Subcutaneous adipose tissue (tissue), 4 donors: ENCODE results near the gene P2RX5. TPM values are rescaled to one million over a fixed set of nuclear protein-coding genes. Genes with fewer than 3 reads are reported as not detected.

Experiments
- total RNA-seq, 4 donors: library from RNA; depleted of rRNA; stranded (reverse); fragments of >200 nt; gene quantifications; one replicate each; pipeline ENCODE4 v1.1.0, GENCODE V29; 2016
- TF ChIP-seq, protein P1 (sequence below): fragments of 450-650 bp; IDR thresholded peaks from one replicate; pipeline ENCODE4 v1.5.1; 2016; ENCODE audit warnings: low read depth, mild to moderate bottlenecking, control low read depth, antibody characterized with exemption, moderate library complexity

The P2RX5 gene, protein sequence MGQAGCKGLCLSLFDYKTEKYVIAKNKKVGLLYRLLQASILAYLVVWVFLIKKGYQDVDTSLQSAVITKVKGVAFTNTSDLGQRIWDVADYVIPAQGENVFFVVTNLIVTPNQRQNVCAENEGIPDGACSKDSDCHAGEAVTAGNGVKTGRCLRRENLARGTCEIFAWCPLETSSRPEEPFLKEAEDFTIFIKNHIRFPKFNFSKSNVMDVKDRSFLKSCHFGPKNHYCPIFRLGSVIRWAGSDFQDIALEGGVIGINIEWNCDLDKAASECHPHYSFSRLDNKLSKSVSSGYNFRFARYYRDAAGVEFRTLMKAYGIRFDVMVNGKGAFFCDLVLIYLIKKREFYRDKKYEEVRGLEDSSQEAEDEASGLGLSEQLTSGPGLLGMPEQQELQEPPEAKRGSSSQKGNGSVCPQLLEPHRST
- under 1 TPM in 1 of 4 donors, not detected in 3; 0.68 TPM for total RNA-seq

DNA sequence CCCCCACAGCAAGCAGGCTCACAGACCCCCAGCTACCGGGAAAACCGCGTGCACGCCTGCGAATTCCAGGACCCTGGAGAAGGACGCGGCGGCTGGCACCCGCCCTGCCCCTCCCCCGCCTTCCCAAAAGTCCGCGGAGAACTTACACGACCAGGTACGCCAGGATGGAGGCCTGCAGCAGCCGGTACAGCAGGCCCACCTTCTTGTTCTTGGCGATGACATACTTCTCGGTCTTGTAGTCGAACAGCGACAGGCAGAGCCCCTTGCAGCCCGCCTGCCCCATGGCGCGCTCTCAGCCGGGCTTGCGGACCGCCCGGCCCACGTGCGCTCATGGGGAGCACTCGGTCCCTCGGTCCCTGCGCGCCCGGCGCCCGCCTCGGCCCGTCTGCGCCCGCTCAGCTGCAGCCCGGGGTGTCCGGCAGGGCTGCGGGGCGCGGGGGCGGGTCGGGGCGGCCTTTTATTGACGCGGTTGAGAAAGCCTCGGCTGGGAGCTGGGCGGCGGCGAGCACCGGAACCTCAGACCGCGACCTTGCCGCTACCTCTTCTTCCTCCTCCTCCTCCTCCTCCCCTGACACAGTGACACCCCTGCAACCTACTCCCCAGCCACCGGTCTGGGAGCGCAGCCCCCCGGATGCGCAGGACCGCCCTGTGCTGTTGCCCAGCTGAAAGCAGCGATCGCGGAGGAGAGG, at the start of gene P2RX5:
TSS of gene P2RX5 (minus strand) at position 433 of the 689 bp plus-strand sequence. CDS start at position 283, 150 bp downstream.
- TF ChIP-seq, protein P1, sequence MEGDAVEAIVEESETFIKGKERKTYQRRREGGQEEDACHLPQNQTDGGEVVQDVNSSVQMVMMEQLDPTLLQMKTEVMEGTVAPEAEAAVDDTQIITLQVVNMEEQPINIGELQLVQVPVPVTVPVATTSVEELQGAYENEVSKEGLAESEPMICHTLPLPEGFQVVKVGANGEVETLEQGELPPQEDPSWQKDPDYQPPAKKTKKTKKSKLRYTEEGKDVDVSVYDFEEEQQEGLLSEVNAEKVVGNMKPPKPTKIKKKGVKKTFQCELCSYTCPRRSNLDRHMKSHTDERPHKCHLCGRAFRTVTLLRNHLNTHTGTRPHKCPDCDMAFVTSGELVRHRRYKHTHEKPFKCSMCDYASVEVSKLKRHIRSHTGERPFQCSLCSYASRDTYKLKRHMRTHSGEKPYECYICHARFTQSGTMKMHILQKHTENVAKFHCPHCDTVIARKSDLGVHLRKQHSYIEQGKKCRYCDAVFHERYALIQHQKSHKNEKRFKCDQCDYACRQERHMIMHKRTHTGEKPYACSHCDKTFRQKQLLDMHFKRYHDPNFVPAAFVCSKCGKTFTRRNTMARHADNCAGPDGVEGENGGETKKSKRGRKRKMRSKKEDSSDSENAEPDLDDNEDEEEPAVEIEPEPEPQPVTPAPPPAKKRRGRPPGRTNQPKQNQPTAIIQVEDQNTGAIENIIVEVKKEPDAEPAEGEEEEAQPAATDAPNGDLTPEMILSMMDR: no peak

DNA sequence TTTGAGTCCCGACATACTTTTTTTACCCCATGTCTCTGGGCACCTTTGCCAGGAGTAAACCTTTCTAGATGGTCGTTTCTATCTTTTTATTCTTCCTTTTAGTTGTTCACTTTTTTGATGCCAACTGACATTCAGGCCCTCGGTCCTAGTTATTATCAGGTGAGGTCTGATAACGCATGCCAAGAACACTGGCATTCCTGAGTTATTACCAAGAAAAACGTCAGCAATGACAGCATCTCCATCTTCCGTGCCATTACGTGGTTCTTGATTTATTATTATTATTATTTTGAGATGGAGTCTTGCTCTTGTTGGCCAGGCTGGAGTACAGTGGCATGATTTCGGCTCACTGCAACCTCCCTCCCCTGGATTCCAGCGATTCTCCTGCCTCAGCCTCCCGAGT, 49.1 kb upstream of the P2RX5 start:
- TF ChIP-seq, protein P1: no peak

DNA sequence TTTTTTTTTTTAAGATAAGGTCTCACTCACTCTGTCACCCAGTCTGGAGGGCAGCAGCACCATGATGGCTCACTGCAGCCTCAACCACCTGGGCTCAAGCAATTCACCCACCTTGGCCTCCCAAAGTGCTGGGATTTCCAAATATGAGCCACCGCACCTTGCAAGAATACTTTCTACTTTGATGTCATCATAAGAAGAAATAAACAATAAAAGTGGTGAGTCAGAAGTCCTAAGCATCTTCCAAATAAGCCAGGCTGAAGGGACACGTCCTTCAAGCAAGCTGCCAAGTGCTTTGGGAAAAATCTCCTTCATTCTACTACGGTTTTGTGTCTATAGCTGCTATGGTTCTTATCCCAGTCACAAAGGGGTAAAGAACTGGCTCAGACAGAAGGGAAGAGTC, 48.1 kb upstream of the P2RX5 start:
- TF ChIP-seq, protein P1: no peak

DNA sequence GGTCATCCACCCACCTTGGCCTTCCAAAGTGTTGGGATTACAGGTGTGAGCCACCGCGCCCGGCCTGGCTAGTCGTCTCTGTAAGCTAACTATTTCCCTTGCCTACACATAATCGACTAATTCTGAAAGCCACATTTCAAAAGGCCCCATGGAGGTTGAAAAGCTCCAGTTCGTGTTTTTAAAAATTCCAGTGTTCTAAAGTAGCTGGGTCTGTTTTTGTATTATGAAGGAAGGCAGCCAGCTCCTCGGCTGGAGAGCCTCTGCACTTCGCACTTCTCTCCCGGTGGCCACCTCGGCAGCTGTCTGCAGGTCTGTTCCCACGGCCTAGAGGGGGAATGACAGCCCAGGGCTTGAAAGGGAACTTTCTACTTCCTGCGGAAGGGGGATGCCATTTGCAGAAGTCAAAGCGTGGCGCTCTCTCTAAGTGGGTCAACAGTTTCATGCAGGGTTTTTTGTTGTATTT, 44.7 kb upstream of the P2RX5 start:
- TF ChIP-seq, protein P1: no peak

DNA sequence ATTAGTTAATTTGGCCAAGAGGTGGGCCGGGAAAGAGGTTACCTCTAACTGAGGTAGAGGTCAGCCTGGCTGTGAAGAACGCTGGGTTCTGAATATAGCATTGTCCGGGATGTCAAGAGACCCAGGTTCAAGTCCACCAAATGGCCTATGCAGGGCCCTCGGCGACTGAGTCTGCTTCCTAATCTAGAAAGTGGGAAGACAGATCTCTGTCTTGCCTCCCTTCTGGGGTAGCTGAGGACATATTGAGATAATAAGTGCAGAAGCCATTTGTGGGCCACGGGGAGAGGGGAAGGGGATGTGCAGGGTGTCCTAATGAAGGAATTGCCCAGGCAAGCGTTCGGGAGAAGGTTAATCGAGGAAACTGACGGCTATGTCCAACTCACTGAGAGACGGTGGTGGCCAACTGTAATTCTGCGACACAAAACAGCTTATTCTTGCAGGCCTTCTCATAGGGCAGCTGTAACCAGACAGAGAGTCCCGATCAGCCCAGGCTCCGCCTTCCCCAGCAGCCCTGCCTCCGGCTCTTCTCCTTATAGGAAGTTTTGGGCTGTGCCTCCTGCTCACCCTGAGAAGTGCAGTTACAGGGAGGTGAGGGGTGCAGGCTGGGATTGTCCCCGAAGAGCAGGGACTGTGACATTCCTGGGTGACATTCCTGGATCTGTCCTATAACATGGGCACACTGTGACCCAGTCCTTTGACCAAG, 43.6 kb upstream of the P2RX5 start:
- TF ChIP-seq, protein P1: no peak

DNA sequence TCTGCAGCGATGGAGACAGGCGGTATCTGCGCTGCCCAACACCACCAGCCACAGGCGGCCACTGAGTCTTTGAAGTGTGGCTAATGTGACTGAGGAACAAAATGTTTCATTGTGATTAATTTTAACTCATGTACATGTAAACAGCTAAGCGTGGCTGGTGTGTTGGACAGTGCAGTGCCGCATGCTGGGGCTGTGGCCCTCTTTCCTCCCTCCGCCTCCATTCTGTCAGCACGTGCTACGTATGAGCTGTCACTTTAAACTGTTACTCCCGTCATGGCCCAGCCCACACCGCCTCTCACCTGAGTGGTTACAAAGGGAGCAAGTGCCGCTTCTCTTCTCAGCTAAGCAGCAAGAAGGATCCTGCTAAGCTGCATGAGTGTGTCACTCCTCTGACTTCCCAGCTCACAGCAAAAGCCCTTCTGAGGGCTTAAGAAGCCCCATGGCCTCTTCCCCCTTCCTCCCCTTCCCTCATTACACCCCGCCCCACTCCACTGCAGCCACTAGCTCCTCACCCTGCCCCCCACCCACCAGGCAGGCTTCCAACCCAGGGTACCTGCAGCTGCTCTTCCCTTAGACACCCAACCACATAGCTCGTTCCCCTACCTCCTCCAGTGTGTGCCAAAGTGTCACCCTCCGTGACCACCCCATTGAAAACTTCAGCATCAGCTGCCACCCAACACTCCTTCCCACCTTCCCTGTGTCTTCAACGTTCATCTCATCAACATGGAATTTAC, 42.8 kb upstream of the P2RX5 start:
- TF ChIP-seq, protein P1: no peak
